Occipital lobe (tissue), 2 donors: ENCODE results near the gene C1GALT1. TPM values are rescaled to one million over a fixed set of nuclear protein-coding genes. Genes with fewer than 3 reads are reported as not detected.
"Not testable (repeated sequence)": the region's sequence is repeated elsewhere in the genome, so short reads cannot be mapped to it uniquely, and the experiment has no call there.

ENCODE experiments used
- DNase-seq: peaks from one replicate; lab custom pipeline; 2025; lab: John Stamatoyannopoulos, UW
- total RNA-seq: library from RNA; depleted of rRNA; stranded (reverse); fragments of >200 nt; gene quantifications from one replicate; pipeline ENCODE4 v1.2.3, GENCODE V29; 2014

The C1GALT1 gene
- total RNA-seq, 1 donor from 2014 or later = 37.7 TPM

DNA sequence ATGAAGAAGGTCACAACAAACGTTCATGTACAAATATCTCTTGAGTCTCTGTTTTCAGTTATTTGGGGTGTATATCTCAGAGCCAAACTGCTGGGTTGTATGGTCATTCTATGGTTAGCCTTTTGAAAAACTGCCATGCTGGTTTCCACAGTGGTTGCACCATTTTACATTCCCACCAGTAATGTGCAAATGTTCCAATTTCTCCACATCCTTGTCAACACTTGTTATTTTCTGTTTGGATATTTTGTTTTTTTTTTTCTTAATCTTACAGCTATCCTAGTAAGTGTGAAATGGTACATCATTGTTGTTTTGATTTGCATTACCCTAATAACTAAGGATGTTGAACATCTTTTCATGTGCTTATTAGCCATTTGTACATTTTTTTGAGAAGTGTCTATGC, 13.0 kb upstream of the C1GALT1 start:
- no peak for DNase-seq

DNA sequence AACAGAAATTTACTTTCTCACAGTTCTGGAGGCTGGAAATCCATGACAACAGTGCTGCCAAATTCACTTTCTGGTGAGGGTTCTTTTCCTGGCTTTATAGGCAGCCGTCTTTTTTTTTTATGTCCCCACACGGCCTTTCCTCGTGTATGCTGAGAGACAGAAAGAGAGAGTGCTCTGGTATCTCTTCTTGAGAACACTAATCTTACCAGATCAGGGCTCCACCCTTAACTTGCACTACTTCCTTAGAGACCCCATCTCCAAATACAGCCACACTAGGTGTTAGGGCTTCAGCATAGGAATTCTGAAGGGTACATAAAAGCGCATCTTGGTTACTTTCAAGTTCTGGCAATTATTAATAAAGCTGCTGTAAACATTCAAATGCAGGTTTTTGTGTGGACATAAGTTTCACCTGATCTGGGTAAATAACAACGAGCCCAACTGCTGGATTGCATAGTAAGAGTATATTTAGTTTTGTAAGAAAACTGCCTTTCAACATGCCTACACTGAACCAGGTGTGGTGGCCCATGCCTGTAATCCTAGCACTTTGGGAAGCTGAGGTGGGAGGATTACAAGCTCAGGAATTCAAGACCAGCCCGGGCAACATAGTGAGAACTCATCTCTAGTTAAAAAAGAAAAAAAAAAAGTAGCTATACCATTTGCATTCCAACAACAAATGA, 8.2 kb upstream of the C1GALT1 start:
- no peak for DNase-seq

DNA sequence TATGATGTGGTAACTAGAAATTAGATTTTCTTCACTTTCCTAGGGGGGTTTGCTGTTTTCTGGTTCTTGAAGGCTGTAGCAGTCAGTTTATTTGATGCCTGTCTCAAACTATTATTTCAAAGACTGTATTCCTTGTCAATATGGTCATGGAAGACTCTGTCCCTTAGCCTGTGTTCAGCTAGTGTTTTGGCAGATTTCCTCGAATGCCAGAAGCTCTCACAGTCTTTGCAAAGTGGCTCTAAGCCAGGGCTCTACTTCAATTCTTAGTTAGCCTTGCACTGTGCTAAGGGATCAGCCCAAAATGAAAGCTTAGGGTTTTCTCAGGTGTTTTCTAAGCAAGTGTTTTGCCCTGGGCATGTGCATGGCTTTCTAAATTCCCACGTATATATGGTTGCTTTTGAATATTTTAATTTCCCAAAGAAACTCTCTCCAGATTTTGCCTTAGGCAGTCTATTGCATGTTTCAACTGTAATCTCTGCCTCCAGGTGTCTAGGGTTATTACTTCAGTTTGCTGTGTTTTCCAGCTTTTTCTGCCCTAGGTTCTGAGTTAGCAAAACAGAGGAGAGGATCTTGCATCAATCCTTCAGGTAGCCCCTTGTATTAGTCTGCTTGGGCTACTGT, 7.2 kb upstream of the C1GALT1 start:
- DNase-seq = no peak

DNA sequence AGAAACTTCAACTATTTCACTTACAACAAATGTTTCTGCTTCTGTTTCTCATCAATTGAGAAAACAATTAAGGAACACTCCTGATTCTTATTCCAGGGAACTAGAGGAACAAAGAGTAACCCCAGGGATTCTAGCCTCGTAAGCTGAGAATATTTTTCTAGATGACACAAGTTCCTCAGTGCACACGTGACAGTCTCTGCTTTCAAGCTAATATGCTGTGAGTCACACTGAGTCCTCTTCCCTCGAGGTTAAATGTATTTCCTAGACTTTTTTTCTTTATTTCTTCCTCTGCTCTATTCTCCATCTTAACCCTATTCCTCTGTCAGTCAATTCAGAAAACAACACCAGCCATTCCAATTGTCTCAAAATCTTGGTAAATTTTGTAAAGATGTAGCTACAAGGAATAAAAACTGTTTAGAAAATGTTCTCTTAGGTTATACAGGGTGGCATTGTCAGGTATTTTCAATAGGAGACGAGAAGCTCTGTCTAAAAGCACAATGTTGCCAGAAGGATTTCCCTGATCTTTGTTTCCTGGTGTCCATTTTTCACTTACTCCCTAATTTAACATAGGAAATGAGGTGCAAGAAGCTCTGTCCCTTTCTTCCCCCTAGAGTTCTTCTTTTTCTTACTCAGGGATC, 5.8 kb upstream of the C1GALT1 start:
- DNase-seq = no peak

DNA sequence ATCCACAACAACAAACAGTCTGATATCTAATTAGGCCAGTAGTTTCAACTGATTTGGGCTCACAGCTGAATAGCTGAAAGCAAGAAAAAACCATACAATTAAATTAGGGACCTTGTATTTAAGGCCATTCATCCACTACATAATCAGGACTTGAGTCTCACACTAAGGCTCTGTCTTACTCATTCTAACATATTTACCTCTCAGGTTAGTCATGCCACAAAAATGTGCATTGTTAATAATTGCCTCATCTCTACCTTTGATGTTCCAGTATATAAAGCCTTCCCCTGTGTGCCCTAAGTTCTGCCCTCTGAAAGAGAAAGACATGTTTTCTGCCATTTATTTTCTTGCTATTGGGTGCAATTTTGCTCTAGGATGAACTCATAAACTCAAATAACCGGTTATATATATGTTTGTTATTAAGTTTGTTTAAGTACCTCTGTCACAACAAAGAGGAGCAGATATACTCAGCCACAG, 5.3 kb upstream of the C1GALT1 start:
- DNase-seq = no peak

DNA sequence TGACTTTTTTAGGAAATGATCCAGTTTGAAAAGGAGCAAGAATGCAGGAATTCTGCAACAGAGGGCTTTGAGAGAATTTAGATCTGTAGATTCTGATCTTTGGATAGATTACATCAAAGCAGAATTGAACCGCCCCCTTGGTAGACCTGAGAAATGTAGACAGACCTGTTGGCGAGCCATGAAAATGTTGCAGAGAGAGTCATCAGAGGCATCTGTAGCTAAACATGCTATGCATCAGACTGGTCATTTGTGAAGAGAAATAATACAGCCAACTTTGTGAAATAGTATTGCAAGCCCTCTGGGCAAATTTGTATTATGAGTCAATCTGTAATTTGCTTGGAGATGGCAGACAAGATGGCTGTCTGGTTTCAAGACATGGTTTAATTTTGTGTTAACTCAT, 4.3 kb upstream of the C1GALT1 start:
- DNase-seq = no peak

DNA sequence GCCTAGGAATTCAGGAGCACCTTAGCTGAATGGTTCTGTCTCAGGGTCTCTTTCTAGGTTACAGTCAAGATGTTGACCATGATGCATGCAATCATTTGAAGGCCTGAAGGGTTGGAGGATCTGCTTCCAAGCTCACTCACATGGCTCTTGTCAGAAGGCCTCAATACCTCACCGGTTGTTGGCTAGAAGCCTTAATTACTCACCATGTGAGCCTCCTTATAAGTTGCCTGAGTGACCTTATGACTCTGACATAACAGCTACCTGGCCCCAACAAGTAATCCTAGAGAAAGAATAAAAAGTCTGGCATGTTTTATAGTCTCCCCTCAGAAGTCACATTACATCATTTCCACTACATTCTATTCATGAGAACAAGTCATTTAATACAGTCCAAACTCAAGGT, 3.4 kb upstream of the C1GALT1 start:
- DNase-seq = no peak

DNA sequence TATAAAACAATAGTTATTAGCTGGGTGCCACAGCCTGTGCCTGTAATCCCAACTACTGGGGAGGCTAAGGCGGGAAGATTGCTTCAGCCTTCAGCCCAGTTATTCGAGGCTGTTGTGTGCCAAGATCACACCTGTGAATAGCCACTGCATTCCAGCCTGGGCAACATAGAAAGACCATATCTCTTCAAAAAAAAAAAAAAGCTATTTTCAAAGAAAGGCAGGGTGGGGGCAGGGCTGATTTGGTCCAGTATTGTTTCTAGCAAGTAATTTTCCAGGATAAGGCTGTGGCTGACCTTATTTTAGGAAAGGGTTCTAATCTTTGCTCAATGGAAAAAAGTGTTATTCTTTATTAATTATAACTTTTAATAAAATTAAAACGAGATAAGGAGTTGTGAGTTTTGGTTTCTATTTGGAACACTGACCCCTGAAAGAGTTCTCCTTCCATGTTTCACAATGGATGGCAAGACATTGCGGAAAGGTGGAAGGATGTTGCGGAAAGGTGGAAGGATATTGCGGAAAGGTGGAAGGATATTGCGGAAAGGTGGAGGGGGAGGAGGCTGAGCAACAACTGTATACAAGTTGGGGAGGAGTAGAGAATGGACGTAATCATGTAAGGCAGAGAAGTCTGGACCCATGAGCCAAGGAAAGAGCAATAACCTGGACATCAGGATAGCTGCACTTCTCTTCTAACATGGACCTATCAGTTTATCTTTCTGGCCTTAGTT, 1.5 kb upstream of the C1GALT1 start:
- DNase-seq = no peak

DNA sequence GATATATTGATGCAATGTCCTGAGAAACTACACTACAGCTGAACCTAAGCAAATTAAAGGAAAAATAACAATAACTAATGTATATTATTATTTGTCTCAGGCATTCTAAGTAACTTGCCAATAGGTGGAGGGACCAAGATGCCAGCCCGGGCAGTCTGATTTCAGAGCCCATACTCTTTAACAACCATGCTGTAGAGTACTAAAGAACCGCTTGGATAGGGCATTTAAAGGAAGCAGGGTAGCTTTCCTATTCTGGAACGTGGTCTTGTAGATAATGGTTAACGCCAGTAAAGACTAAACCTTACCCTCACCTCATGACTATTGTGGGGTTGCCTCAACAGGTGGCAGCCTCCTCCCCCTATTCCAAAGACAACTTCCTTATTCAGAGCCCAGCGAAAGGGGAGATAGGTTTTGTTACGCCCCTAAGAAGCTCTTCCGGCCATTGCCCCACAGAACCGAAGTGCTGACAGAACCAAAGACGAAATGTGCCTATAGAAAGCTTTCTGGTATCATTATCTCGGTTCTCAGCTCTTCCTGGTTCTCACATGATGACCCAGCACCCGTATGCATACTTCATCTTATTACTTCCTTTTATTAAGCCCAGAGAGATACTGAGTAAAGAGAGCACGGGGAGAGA, 707 bp upstream of the C1GALT1 start:
- no peak for DNase-seq

DNA sequence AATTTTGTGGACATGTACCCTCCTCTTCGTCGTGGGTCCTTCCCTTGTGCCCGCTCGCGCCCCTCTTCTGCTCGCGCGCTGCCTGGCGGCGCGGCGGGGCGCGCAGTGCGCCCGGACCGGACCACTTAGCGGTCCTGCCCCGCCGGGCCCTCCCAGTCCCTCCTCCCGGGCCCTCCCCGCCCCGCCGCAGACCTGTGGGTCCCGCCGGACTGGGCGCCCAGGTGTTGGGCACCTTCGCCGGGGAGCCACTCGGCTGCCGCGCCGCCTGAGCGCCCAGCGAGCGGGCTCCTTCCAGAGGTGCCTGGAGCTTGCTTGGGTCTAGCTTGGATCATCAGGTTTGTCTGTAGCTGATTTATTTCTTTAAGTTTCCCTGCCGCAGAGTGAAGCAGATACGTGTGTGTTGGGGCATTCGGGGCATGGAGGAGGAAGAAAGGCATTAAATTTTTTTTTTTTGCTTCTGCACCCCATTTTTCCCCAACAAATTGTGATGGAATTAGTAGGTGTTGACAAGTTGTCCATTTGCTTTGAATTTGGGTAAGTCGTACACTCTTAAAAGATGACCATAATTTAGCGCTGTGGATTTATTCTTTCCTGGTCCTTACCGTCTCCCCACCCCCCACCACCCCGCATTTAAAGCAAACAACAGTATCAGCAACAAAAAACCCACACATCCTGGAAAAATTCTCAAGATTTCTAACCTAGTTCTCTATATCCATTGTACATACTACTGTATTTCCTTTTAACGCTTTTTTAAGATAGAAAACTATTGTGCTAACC, 905 bp downstream of the C1GALT1 start:
- no peak for DNase-seq

DNA sequence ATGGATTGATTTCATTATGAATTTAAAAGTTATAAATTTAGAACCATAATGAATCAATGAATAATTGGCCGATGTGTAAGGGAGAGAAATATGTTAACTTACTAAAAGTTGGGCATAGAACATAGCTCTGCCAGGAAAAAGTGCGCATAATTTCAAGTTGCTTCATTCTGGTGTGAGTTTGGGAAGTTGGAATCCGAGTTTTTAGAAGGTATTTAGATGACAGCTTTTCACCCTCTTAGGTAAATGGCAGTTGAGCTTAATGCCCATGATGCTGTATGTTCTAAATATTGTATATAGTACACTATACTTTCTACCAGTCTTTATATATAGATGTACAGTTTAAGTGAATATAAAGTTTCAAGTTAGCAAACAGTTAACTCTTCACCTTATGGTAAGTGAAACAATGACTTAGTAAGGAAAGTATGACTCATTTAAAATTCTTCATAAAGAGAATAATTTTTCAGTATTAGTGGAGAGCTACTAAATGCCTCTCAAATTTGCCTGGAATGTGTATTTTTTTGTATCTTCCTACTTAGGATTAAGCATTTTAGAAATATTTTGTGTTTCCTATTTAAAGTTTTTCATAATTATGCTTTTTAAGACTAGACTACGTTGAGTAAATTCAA, 1.6 kb downstream of the C1GALT1 start:
- no peak for DNase-seq

DNA sequence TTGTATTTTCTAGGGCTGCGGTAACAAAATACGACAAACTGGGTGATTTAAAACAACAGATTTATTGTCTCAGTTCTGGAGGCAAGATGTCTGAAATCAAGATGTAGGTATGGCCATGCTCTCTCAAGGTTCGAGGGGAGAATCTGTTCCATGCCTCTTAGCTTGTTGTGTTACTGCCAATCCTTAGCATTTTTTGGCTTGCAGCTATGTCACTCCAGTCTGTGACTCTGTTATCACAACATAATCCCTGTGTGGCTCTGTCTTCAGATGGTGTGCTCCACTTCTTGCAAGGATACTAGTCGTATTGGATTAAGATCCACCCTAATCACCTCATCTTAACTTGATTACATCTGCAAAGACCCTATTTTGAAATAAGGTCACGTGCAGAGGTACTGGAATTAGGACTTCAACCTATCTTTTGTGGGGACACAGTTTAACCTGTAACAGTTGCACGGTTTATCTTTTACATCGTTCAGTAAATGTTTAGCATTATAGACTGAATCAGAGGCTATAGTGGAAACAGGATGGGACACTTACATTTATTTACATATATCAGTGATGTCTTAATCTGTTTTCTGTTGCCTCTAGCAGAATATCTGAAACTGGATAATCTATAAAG, 3.1 kb downstream of the C1GALT1 start:
- no peak for DNase-seq

DNA sequence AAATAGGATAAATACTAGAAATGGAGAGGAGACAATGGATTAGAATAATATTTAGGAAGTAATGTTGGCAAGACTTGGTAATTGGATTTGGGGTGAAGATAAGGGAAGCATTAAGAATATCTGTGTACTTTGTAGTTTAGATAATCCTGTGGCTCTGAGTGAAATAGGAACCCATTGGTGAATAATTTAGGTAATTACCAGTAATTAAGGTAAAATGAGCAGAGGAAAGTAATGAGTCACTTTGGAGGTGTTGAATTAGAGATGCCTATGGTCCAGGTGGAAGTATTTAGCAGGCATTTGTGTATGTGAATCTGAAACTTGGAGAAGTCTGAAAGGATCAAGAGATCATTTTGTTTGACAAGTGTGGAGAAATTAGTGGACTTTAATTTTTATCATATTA, 5.7 kb downstream of the C1GALT1 start:
- no peak for DNase-seq

DNA sequence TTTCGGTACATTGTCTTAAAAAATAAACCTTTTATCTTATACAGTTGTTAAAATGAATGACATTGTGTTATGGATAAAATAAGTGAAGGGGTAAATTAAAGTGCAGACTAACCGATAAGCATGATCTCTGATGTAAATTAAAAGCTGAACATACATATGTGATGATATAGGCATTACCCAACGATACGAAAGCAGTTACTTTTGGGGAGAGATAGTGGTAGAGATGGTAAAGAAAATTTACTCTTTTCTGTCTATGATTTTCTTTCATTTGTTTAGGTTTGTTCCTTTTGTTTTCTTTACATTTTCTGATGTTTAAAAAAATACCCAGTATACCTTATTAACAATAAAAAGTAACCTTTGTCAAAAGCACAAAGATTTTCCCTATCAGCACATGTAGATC, 6.4 kb downstream of the C1GALT1 start:
- no peak for DNase-seq

DNA sequence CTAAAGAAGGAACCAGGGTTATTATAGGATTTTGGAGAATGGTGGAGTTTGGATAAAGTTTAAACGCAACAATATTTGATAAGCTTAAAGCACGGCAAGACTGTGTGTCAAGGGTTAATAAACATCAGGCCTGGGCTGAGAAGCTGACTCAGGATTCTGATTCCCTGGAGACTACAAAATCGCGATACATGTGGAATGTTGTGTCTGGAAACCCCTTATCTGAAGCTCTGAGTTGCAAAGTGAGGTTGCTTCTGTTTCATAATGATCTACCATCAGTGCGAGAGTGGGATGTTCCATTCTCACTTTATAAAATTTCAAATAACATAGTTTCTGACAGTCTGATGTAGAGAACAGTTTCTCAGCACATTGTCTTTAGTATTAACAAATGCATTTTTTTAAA, 7.8 kb downstream of the C1GALT1 start:
- DNase-seq = no peak

DNA sequence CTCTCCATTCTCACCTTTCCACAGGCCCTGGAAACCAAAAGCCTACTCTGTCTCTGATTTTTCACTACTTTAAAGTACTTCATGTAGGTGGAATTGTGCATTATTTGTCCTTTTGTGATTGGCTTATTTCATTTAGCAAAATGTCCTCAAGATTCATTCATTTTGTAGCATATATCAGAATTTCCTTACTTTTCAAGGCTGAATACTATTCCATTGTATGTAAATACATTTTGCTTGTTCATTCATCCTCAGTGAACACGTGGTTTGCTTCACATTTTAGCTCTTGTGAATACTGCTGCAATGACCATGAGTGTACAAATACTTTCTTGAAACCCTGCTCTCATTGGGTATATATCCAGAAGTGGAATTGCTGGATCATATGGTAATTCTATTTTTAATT, 8.8 kb downstream of the C1GALT1 start:
- DNase-seq = no peak

DNA sequence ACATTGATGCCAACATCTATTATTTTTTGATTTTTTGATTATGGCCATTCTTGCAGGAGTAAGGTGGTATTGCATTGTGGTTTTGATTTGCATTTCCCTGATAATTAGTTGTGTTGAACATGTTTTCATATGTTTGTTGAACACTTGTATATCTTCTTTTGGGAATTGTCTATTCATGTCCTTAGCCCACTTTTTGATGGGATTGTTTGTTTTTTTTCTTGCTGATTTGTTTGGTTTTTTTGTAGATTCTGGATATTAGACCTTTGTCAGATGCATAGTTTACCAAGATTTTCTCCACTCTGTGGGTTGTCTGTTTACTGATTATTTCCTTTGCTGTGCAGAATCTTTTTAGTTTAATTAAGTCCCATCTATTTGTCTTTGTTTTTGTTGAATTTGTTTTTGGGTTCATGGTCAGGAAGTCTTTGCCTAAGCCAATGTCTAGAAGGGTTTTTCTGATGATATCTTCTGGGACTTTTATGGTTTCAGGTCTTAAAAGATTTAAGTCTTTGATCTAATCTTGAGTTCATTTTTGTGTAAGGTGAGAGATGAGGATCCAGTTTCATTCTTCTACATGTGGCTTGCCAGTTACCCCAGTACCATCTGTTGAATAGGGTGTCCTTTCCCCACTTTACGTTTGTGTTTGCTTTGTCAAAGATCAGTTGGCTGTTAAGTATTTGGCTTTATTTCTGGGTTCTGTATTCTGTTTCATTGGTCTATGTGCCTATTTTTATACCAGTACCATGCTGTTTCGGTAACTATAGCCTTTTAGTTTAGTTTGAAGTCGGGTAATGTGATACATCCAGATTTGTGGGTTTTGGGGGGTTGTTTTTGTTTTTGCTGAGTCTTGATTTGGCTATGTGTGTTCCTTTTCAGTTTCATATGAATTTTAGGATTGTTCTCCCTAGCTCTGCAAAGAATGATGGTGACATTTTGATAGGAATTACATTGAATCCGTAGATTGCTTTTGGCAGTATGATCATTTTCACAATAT, 10.7 kb downstream of the C1GALT1 start:
- not testable (repeated sequence) for DNase-seq

DNA sequence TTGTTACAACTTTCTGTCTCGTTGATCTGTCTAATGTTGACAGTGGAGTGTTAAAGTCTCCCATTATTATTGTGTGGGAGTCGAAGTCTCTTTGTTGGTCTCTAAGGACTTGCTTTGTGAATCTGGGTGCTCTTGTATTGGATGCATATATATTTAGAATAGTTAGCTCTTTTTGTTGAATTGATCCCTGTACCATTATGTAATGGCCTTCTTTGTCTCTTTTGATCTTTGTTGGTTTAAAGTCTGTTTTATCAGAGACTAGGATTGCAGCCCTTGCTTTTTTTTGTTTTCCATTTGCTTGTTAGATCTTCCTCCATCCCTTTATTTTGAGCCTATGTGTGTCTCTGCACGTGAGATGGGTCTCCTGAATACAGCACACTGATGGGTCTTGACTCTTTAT, 17.2 kb downstream of the C1GALT1 start:
- not testable (repeated sequence) for DNase-seq

DNA sequence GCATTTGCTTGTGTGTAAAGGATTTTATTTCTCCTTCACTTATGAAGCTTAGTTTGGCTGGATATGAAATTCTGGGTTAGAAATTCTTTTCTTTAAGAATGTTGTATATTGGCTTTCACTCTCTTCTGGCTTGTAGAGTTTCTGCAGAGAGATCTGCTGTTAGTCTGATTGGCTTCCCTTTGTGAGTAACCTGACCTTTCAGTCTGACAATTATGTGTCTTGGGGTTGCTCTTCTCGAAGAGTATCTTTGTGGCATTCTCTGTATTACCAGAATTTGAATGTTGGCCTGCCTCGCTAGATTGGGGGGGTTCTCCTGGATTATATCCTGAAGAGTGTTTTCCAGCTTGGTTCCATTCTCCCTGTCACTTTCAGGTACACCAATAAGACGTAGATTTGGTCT, 17.9 kb downstream of the C1GALT1 start:
- DNase-seq = not testable (repeated sequence)
